ENCODE data around the gene UBE2Q1.

The UBE2Q1 gene

GRCh38 chr1:154556422-154556821 lies 2.0 kb downstream of the UBE2Q1 start:
- DNase-seq (ENCODE audit: extremely low spot score) = no peak
- ChIA-PET POLR2A (no interaction called here), CTCF (interaction anchor here (3.9 to 14.3 kb wide), 2 partner anchors 10 to 77 kb away, joined by 37 to 369 read pairs; no protein-coding TSS in a partner anchor)

GRCh38 chr1:154553056-154554030 lies 5.1 kb downstream of the UBE2Q1 start:
- DNase-seq (ENCODE audit: extremely low spot score) = no peak
- no peak for TF ChIP-seq CTCF (IDR thresholded peaks at IDR 0.05; ENCODE audit: control extremely low read depth, extremely low read depth, low read depth, missing control alignments)
- ChIA-PET POLR2A (no interaction called here), CTCF (interaction anchor here (1.1 to 14.3 kb wide), 7 partner anchors 7 to 498 kb away, joined by 3 to 369 read pairs (median 4); partner anchors contain the start of gene ADAM15)

More at GRCh38 chr1:154556422-154556821, 2.0 kb downstream of the UBE2Q1 start:
- no peak for TF ChIP-seq CTCF (IDR thresholded peaks at IDR 0.05; ENCODE audit: control extremely low read depth, extremely low read depth, low read depth, missing control alignments)

DNA sequence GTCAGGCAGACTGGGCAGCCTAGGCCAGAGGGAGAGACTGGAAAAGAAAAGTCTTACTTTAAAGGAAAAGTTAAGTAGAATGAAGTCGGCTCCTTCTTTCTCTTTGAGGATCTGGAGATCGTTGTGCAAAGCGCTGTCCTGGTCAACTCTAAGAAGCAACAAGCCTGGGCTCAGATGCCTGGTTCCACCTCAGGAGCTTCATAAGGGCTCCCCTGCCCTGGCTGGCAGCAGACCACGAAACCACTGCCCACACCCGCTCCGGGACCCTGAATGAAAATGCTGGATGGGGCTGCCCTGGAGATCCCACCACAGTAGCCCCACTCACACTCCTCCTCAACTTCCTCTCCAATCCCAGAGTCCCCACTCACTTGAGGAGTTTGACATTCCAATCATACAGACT lies 6.4 kb downstream of the UBE2Q1 start:
- CTCF ChIA-PET = interaction anchor here (0.8 to 14.3 kb wide), 5 partner anchors 17 to 621 kb away, joined by 3 to 369 read pairs (median 4); partner anchors contain the start of genes ADAM15 and KRTCAP2
- POLR2A ChIA-PET = no interaction called here
- DNase-seq (ENCODE audit: extremely low spot score) = no peak
- TF ChIP-seq CTCF (IDR thresholded peaks at IDR 0.05; ENCODE audit: control extremely low read depth, extremely low read depth, low read depth, missing control alignments) = no peak

- POLR2A ChIA-PET = no interaction called here
- no peak for DNase-seq (ENCODE audit: extremely low spot score)
- CTCF ChIA-PET = interaction anchor here (0.8 to 14.3 kb wide), 6 partner anchors 8 to 621 kb away, joined by 3 to 369 read pairs (median 3); partner anchors contain the start of gene KRTCAP2
- TF ChIP-seq CTCF (IDR thresholded peaks at IDR 0.05; ENCODE audit: control extremely low read depth, extremely low read depth, low read depth, missing control alignments) = no peak
These were observed 7.0 kb downstream of the UBE2Q1 start for GRCh38 chr1:154551474-154551873.

DNA sequence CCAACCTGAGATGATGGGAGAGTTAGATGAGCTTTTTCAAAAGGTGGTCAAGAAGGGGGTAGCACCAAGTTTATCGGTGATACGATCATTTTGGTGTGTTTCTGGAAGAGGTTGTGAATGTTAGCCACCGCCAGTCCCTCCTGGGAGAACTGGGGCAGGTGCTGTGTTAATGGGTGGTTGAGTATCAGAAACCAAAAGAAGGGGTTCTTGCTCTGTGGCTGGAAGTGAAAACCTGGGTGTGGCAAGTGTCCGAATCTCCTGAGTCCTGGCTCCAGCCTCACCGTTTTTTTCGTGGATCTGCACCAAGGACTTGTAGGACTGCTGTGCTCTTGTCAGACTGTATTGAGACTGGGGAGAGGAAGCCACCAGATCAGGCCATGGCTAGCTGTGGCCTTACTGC lies 7.8 kb downstream of the UBE2Q1 start:
- no peak for DNase-seq (ENCODE audit: extremely low spot score)
- ChIA-PET POLR2A (no interaction called here), CTCF (interaction anchor here (0.6 to 14.3 kb wide), 5 partner anchors 8 to 328 kb away, joined by 3 to 369 read pairs (median 3); no protein-coding TSS in a partner anchor)
- no peak for TF ChIP-seq CTCF (IDR thresholded peaks at IDR 0.05; ENCODE audit: control extremely low read depth, extremely low read depth, low read depth, missing control alignments)

DNA sequence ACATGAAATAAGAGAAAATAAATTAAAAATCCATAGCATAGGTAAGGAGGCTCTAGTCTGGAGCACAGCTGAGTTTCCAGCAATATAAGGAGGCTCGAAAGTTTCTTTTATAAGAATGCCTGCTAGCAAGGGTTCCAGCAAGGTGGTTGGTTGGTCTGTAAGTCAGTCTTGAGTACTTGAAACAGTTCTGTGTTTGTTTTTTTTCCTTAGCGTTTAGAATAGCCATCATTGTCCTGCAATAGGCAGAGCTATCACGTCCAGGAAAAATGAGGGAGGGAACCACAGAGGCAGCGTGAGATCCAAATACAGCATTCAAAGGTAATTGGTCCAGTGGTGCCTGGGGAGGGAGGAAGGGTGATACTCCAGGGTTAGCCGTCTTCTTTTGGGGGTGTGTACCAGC lies 8.4 kb downstream of the UBE2Q1 start:
- POLR2A ChIA-PET = no interaction called here
- CTCF ChIA-PET = interaction anchor here (0.6 to 14.3 kb wide), 5 partner anchors 10 to 328 kb away, joined by 3 to 369 read pairs (median 3); no protein-coding TSS in a partner anchor
- TF ChIP-seq CTCF (IDR thresholded peaks at IDR 0.05; ENCODE audit: control extremely low read depth, extremely low read depth, low read depth, missing control alignments) = no peak
- no peak for DNase-seq (ENCODE audit: extremely low spot score)

Measured in GM10248 (cell line).